AG09309 (cell line): Measurements from ENCODE around the gene PLPP7.

Experiments used
- DNase-seq: peaks from one replicate; pipeline ENCODE4 v3.0.0-alpha.2; 2010; ENCODE audit warnings: low read depth
- H3K4me3 ChIP-seq: 2 replicates; pipeline ENCODE4 v1.5.1; 2011; ENCODE audit warnings: mild to moderate bottlenecking, low read depth, low read length, moderate library complexity; ENCODE audit not compliant: control insufficient read depth
- TF ChIP-seq, protein P1 (sequence below): IDR thresholded peaks from 2 replicates; pipeline ENCODE4 v1.5.1; 2011; ENCODE audit warnings: mild to moderate bottlenecking, low read depth, low read length, inconsistent platforms; ENCODE audit not compliant: insufficient read depth, control insufficient read depth; ENCODE audit errors: missing control alignments

Gene PLPP7

GRCh38 chr9:131282688-131283422 lies 6.7 kb upstream of the PLPP7 start:
- DNase-seq: no peak
- TF ChIP-seq, protein P1, sequence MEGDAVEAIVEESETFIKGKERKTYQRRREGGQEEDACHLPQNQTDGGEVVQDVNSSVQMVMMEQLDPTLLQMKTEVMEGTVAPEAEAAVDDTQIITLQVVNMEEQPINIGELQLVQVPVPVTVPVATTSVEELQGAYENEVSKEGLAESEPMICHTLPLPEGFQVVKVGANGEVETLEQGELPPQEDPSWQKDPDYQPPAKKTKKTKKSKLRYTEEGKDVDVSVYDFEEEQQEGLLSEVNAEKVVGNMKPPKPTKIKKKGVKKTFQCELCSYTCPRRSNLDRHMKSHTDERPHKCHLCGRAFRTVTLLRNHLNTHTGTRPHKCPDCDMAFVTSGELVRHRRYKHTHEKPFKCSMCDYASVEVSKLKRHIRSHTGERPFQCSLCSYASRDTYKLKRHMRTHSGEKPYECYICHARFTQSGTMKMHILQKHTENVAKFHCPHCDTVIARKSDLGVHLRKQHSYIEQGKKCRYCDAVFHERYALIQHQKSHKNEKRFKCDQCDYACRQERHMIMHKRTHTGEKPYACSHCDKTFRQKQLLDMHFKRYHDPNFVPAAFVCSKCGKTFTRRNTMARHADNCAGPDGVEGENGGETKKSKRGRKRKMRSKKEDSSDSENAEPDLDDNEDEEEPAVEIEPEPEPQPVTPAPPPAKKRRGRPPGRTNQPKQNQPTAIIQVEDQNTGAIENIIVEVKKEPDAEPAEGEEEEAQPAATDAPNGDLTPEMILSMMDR: no peak
- H3K4me3 ChIP-seq: no peak overlapping the region; the same call in 1 of the 2 replicates

DNA sequence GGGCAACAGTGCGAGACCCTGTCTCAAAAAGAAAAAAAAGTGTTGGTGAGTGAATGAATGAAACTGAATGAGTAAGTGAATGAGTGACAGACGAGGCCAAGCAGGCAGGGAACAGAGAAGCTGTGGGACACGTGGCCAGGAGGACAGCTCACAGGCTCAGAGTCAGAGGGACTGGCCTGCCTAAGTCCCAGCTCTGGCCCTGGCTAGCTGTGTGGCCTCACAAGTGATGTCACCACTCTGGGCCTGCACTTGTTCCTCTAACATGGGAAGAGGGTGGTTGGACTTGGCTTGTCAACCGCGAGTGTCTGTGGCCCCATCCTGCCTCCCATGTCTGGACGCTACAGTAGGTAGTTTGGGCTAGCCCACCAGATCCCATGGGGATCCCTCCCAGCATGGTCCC lies 4.7 kb upstream of the PLPP7 start:
- DNase-seq: no peak
- no peak overlapping the region for H3K4me3 ChIP-seq
- TF ChIP-seq, protein P1: no peak

GRCh38 chr9:131287359-131287758 lies 2.2 kb upstream of the PLPP7 start:
- TF ChIP-seq, protein P1: no peak
- no peak for DNase-seq
- H3K4me3 ChIP-seq: no peak overlapping the region

GRCh38 chr9:131288217-131288616 lies 1.3 kb upstream of the PLPP7 start:
- H3K4me3 ChIP-seq: no peak overlapping the region
- no peak for DNase-seq
- TF ChIP-seq, protein P1: no peak

DNA sequence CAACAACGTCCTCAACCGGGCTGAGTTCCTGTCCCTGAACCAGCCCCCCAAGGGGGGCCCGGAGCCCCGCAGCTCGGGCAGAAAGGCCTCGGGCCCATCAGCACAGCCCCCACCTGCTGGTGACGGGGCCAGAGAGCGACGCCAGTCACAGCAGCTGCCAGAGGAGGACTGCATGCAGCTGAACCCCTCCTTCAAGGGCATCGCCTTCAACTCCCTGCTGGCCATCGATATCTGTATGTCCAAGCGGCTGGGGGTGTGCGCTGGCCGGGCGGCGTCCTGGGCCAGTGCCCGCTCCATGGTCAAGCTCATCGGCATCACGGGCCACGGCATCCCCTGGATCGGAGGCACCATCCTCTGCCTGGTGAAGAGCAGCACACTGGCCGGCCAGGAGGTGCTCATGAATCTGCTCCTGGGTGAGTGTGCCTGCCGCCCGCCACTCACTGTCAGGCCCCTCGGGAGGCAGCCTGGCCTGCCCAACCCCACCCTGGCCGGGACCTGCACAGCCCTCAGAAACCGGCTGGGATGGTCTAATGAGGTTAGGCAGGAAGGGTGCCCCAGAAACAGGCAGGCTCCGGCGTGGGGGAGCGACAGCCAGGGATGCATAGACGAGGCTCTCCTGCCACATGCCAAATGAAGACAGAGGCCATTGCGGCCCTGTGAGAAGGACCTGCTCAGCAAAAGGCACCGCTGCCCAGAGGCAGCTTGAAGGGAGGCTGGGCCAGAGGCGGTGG lies 678 bp downstream of the PLPP7 start:
- no peak for DNase-seq
- peak overlapping the region; percentile 61 for H3K4me3 ChIP-seq
- TF ChIP-seq, protein P1: no peak

- H3K4me3 ChIP-seq: peak overlapping the region; percentile 61
- DNase-seq: no peak
- TF ChIP-seq, protein P1: no peak
These were observed 1.3 kb downstream of the PLPP7 start for GRCh38 chr9:131290767-131291370.
